ENCODE data around the gene EYA4.

EYA4 gene

GRCh38 chr6:133551436-133551835, 310.3 kb downstream of the EYA4 start:
- in situ Hi-C loops (cut with MboI; ENCODE audit: low sequenced_read_pairs): loop anchor here (25.0 kb wide), 2 partner anchors 361 to 536 kb away; no protein-coding TSS in a partner anchor

- in situ Hi-C loops (cut with MboI; ENCODE audit: low sequenced_read_pairs): loop anchor here (25.0 kb wide), 2 partner anchors 360 to 535 kb away; no protein-coding TSS in a partner anchor
Observed at GRCh38 chr6:133551847-133552341, 310.7 kb downstream of the EYA4 start.

- in situ Hi-C loops (cut with MboI; ENCODE audit: low sequenced_read_pairs): loop anchor here (25.0 kb wide), 2 partner anchors 359 to 534 kb away; no protein-coding TSS in a partner anchor
Observed at GRCh38 chr6:133553652-133554051, 312.5 kb downstream of the EYA4 start.

GRCh38 chr6:133554121-133554520, 313.0 kb downstream of the EYA4 start:
- in situ Hi-C loops (cut with MboI; ENCODE audit: low sequenced_read_pairs): loop anchor here (25.0 kb wide), 2 partner anchors 358 to 533 kb away; no protein-coding TSS in a partner anchor

GRCh38 chr6:133555685-133556084, 314.5 kb downstream of the EYA4 start:
- in situ Hi-C loops (cut with MboI; ENCODE audit: low sequenced_read_pairs): loop anchor here (25.0 kb wide), 2 partner anchors 357 to 532 kb away; no protein-coding TSS in a partner anchor

- in situ Hi-C loops (cut with MboI; ENCODE audit: low sequenced_read_pairs): loop anchor here (25.0 kb wide), 2 partner anchors 352 to 527 kb away; no protein-coding TSS in a partner anchor
Observed at GRCh38 chr6:133559926-133560325, 318.8 kb downstream of the EYA4 start.

GRCh38 chr6:133567636-133568035, 326.5 kb downstream of the EYA4 start:
- in situ Hi-C loops (cut with MboI; ENCODE audit: low sequenced_read_pairs): loop anchor here (25.0 kb wide), 2 partner anchors 345 to 520 kb away; no protein-coding TSS in a partner anchor

GRCh38 chr6:133568970-133569889, 328.1 kb downstream of the EYA4 start:
- in situ Hi-C loops (cut with MboI; ENCODE audit: low sequenced_read_pairs): loop anchor here (25.0 kb wide), 2 partner anchors 343 to 518 kb away; no protein-coding TSS in a partner anchor

- in situ Hi-C loops (cut with MboI; ENCODE audit: low sequenced_read_pairs): loop anchor here (25.0 kb wide), 2 partner anchors 341 to 516 kb away; no protein-coding TSS in a partner anchor
Observed at GRCh38 chr6:133571681-133572080, 330.5 kb downstream of the EYA4 start.

- in situ Hi-C loops (cut with MboI; ENCODE audit: low sequenced_read_pairs): no loop called here
Observed at GRCh38 chr6:133577851-133578250, 336.7 kb downstream of the EYA4 start.

Data from HL-60/S4 (cell line).